OCI-LY1 (cell line): Measurements from ENCODE around the gene HOXB6.

Source experiments
- H2AFZ ChIP-seq: fragments of 200-600 bp; sonication (generic), shearing (Covaris generic); 2 replicates; pipeline ENCODE4 v1.6.0; 2014; ENCODE audit warnings: antibody characterized with exemption, mild to moderate bottlenecking, low read length
- H3F3A ChIP-seq: fragments of 200-600 bp; sonication (generic), shearing (Covaris generic); 2 replicates; pipeline ENCODE4 v1.6.0; 2014; ENCODE audit warnings: mild to moderate bottlenecking, antibody characterized with exemption, low read length, moderate library complexity; ENCODE audit not compliant: insufficient read depth
- H3K27ac ChIP-seq: fragments of 200-600 bp; sonication (generic); 2 replicates; pipeline ENCODE4 v1.5.1; 2014; ENCODE audit warnings: low read length, mixed run types, mild to moderate bottlenecking, low read depth; ENCODE audit not compliant: poor library complexity, severe bottlenecking
- H3K27me3 ChIP-seq: fragments of 200-600 bp; sonication (generic); 2 replicates; pipeline ENCODE4 v1.6.0; 2014; ENCODE audit warnings: antibody characterized with exemption, mild to moderate bottlenecking, low read length, moderate library complexity; ENCODE audit not compliant: insufficient read depth
- H3K36me3 ChIP-seq: fragments of 200-600 bp; sonication (generic); 2 replicates; pipeline ENCODE4 v1.6.1; 2014; ENCODE audit warnings: mild to moderate bottlenecking, antibody characterized with exemption, low read length, moderate library complexity, mixed read lengths; ENCODE audit not compliant: insufficient read depth
- H3K4me1 ChIP-seq: fragments of 200-600 bp; sonication (generic); 2 replicates; pipeline ENCODE4 v1.5.1; 2014; ENCODE audit warnings: mild to moderate bottlenecking, low read length, moderate library complexity; ENCODE audit not compliant: insufficient read depth, severe bottlenecking
- H3K4me2 ChIP-seq: fragments of 200-600 bp; sonication (generic), shearing (Covaris generic); 2 replicates; pipeline ENCODE4 v1.6.1; 2014; ENCODE audit warnings: low read length
- H3K4me3 ChIP-seq: fragments of 200-600 bp; sonication (generic); 2 replicates; pipeline ENCODE4 v1.5.1; 2014; ENCODE audit warnings: low read length, low read depth, mild to moderate bottlenecking, mixed read lengths; ENCODE audit not compliant: poor library complexity, severe bottlenecking
- H3K79me2 ChIP-seq: fragments of 200-600 bp; shearing (Covaris generic); 2 replicates; pipeline ENCODE4 v1.6.1; 2016; ENCODE audit warnings: mixed run types, low read length, mixed read lengths; ENCODE audit not compliant: insufficient read depth
- H3K9ac ChIP-seq: fragments of 200-600 bp; sonication (generic), shearing (Covaris generic); 2 replicates; pipeline ENCODE4 v1.6.1; 2014; ENCODE audit warnings: mild to moderate bottlenecking, low read length, mixed read lengths
- H3K9me2 ChIP-seq: fragments of 200-600 bp; sonication (generic), shearing (Covaris generic); 2 replicates; pipeline ENCODE4 v1.6.1; 2014; ENCODE audit warnings: low read depth, mild to moderate bottlenecking, low read length, mixed read lengths
- H3K9me3 ChIP-seq: fragments of 200-600 bp; shearing (Covaris generic); 2 replicates; pipeline ENCODE4 v1.6.1; 2014; ENCODE audit warnings: low read length, mixed read lengths
- H4K20me1 ChIP-seq: fragments of 200-600 bp; sonication (generic), shearing (Covaris generic); 2 replicates; pipeline ENCODE4 v1.6.0; 2016; ENCODE audit warnings: mild to moderate bottlenecking, low read length; ENCODE audit not compliant: insufficient read depth
- CTCF ChIP-seq: fragments of 200-600 bp; sonication (generic), shearing (Covaris generic); IDR thresholded peaks from 2 replicates; pipeline ENCODE4 v1.5.1; 2017; ENCODE audit warnings: mild to moderate bottlenecking, antibody characterized with exemption, low read length, moderate library complexity, mixed read lengths
- EZH2 ChIP-seq: fragments of 200-600 bp; sonication (generic), shearing (Covaris generic); IDR thresholded peaks from 2 replicates; pipeline ENCODE4 v1.8.0; 2017; ENCODE audit warnings: borderline replicate concordance, mixed run types, mild to moderate bottlenecking, antibody characterized with exemption, low read length, moderate library complexity, mixed read lengths

Gene HOXB6

DNA sequence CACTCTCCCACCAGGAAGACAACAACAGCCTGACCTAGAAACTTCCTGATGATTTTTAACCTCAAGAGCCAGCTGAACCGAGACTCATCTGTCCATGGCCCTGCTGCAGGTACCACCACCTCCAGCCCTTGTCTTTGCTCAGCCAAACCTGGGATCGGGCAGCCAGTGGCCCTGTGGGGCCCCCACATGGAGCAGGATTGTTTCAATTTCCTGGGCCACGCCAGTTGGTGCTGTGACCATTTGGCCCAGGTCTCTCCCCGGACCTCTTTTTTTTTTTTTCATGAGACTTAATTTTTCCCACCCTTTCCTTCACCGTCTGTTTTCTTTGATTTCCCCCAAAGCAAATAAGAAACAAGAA, 51.6 kb downstream of the HOXB6 start:
- Histone ChIP-seq H3K9ac (no peak overlapping the region), H3K9me2 (no peaks in the 10 kb centered on the region), H3K27me3 (no peaks in the 10 kb centered on the region), H3K4me3 (no peak overlapping the region), H3K4me1 (no peaks in the 10 kb centered on the region), H3K36me3 (no peaks in the 10 kb centered on the region), H3F3A (no peaks in the 10 kb centered on the region), H3K4me2 (no peak overlapping the region), H3K9me3 (no peaks in the 10 kb centered on the region), H4K20me1 (no peaks in the 10 kb centered on the region), H3K79me2 (no peaks in the 10 kb centered on the region), H2AFZ (no peak overlapping the region), H3K27ac (no peak overlapping the region)
- TF ChIP-seq CTCF = no peak
- no peak for TF ChIP-seq EZH2

- Histone ChIP-seq H3K4me1 (no peaks in the 10 kb centered on the region), H3K79me2 (no peaks in the 10 kb centered on the region), H3K9me2 (no peaks in the 10 kb centered on the region), H3K27me3 (no peaks in the 10 kb centered on the region), H2AFZ (no peak overlapping the region), H3F3A (no peaks in the 10 kb centered on the region), H3K9me3 (no peaks in the 10 kb centered on the region), H3K4me2 (no peak overlapping the region), H4K20me1 (no peaks in the 10 kb centered on the region), H3K4me3 (no peak overlapping the region), H3K9ac (no peak overlapping the region), H3K27ac (no peak overlapping the region), H3K36me3 (no peaks in the 10 kb centered on the region)
- TF ChIP-seq CTCF = no peak
- no peak for TF ChIP-seq EZH2
These were observed 52.2 kb downstream of the HOXB6 start for GRCh38 chr17:48552466-48553189.

DNA sequence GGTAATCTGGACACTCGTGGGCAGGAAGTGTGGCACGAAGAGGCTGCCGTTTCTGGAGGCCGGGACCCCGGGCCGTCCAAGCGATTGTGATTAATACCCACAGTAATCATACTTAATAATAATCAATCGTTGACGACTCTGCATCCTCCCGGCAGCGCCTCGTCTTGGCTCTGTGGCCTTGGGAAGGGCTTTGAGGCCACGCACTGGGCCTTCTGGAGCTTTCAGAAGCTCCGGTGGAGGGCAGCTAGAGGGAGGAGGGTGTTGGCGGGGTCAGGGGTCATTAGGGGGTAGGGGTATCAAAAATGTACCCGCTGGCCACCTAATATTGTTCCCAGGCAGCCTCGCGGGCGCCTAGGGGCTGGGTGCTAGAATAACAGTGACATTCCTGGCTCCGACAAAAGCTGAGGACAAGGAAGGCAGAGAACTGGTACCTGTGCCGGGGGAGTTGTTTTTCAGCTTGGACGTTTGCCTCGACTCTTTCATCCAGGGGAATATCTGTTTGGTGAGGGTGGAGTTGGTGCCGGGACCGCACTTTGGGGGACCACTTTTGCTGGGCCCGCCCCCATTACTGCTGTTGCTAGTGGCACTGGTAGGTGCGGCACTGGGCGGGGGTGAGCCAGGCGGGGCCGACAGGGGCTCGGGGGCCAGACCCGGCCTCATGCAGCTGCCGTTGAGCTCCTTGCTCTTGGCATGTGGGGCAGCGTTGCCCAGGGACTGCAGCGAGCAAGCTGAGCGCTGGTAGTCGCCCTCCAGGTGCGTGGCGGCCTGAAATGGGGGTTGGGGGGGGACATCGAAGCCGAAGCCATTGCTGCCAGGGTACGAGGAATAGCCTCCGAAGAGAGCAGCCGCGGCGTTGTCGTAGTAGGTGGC, 53.0 kb downstream of the HOXB6 start:
- Histone ChIP-seq H4K20me1 (no peaks in the 10 kb centered on the region), H3K36me3 (no peaks in the 10 kb centered on the region), H3K9me2 (no peaks in the 10 kb centered on the region), H3K9ac (no peak overlapping the region), H3K4me3 (no peak overlapping the region), H3K27me3 (no peaks in the 10 kb centered on the region), H3K27ac (no peak overlapping the region), H3K4me2 (no peak overlapping the region), H2AFZ (no peak overlapping the region), H3K9me3 (no peaks in the 10 kb centered on the region), H3K79me2 (no peaks in the 10 kb centered on the region), H3F3A (no peaks in the 10 kb centered on the region), H3K4me1 (no peaks in the 10 kb centered on the region)
- TF ChIP-seq EZH2 (no peak), CTCF (no peak)
